OCI-LY1 (cell line): ENCODE measurements around the gene ST8SIA2.

Source experiments
- H2AFZ ChIP-seq: fragments of 200-600 bp; sonication (generic), shearing (Covaris generic); 2 replicates; pipeline ENCODE4 v1.6.0; 2014; ENCODE audit warnings: antibody characterized with exemption, mild to moderate bottlenecking, low read length
- H3F3A ChIP-seq: fragments of 200-600 bp; sonication (generic), shearing (Covaris generic); 2 replicates; pipeline ENCODE4 v1.6.0; 2014; ENCODE audit warnings: mild to moderate bottlenecking, antibody characterized with exemption, low read length, moderate library complexity; ENCODE audit not compliant: insufficient read depth
- H3K27ac ChIP-seq: fragments of 200-600 bp; sonication (generic); 2 replicates; pipeline ENCODE4 v1.5.1; 2014; ENCODE audit warnings: low read length, mixed run types, mild to moderate bottlenecking, low read depth; ENCODE audit not compliant: poor library complexity, severe bottlenecking
- H3K27me3 ChIP-seq: fragments of 200-600 bp; sonication (generic); 2 replicates; pipeline ENCODE4 v1.6.0; 2014; ENCODE audit warnings: antibody characterized with exemption, mild to moderate bottlenecking, low read length, moderate library complexity; ENCODE audit not compliant: insufficient read depth
- H3K36me3 ChIP-seq: fragments of 200-600 bp; sonication (generic); 2 replicates; pipeline ENCODE4 v1.6.1; 2014; ENCODE audit warnings: mild to moderate bottlenecking, antibody characterized with exemption, low read length, moderate library complexity, mixed read lengths; ENCODE audit not compliant: insufficient read depth
- H3K4me1 ChIP-seq: fragments of 200-600 bp; sonication (generic); 2 replicates; pipeline ENCODE4 v1.5.1; 2014; ENCODE audit warnings: mild to moderate bottlenecking, low read length, moderate library complexity; ENCODE audit not compliant: insufficient read depth, severe bottlenecking
- H3K4me2 ChIP-seq: fragments of 200-600 bp; sonication (generic), shearing (Covaris generic); 2 replicates; pipeline ENCODE4 v1.6.1; 2014; ENCODE audit warnings: low read length
- H3K4me3 ChIP-seq: fragments of 200-600 bp; sonication (generic); 2 replicates; pipeline ENCODE4 v1.5.1; 2014; ENCODE audit warnings: low read length, low read depth, mild to moderate bottlenecking, mixed read lengths; ENCODE audit not compliant: poor library complexity, severe bottlenecking
- H3K79me2 ChIP-seq: fragments of 200-600 bp; shearing (Covaris generic); 2 replicates; pipeline ENCODE4 v1.6.1; 2016; ENCODE audit warnings: mixed run types, low read length, mixed read lengths; ENCODE audit not compliant: insufficient read depth
- H3K9ac ChIP-seq: fragments of 200-600 bp; sonication (generic), shearing (Covaris generic); 2 replicates; pipeline ENCODE4 v1.6.1; 2014; ENCODE audit warnings: mild to moderate bottlenecking, low read length, mixed read lengths
- H3K9me2 ChIP-seq: fragments of 200-600 bp; sonication (generic), shearing (Covaris generic); 2 replicates; pipeline ENCODE4 v1.6.1; 2014; ENCODE audit warnings: low read depth, mild to moderate bottlenecking, low read length, mixed read lengths
- H3K9me3 ChIP-seq: fragments of 200-600 bp; shearing (Covaris generic); 2 replicates; pipeline ENCODE4 v1.6.1; 2014; ENCODE audit warnings: low read length, mixed read lengths
- H4K20me1 ChIP-seq: fragments of 200-600 bp; sonication (generic), shearing (Covaris generic); 2 replicates; pipeline ENCODE4 v1.6.0; 2016; ENCODE audit warnings: mild to moderate bottlenecking, low read length; ENCODE audit not compliant: insufficient read depth
- EZH2 ChIP-seq: fragments of 200-600 bp; sonication (generic), shearing (Covaris generic); IDR thresholded peaks from 2 replicates; pipeline ENCODE4 v1.8.0; 2017; ENCODE audit warnings: borderline replicate concordance, mixed run types, mild to moderate bottlenecking, antibody characterized with exemption, low read length, moderate library complexity, mixed read lengths
- TF ChIP-seq, protein P1 (sequence below): fragments of 200-600 bp; sonication (generic), shearing (Covaris generic); IDR thresholded peaks from 2 replicates; pipeline ENCODE4 v1.5.1; 2017; ENCODE audit warnings: mild to moderate bottlenecking, antibody characterized with exemption, low read length, moderate library complexity, mixed read lengths

ST8SIA2 gene

DNA sequence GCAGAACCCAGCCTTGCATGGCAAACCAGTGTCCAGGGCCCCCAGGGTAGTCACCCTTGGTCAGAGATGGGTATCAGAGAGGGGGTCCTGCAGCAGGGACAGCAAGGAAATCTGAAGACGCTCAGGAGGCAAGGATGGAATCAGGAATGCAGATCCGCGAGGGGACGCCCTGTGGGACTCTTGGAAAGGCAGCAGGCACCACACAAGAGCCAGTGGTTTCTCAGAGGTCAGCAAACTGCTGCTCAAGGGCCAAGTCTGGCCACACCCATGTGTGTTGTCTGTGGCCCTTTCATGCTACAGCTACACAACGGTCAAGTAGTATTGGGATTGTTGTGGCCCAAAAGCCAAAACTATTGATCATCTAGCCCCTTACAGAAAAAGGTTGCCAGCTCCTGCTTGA, 69.7 kb downstream of the ST8SIA2 start:
- no peaks in the 10 kb centered on the region for H3K79me2 ChIP-seq
- H3K27me3 ChIP-seq = no peaks in the 10 kb centered on the region
- no peak overlapping the region for H3K27ac ChIP-seq
- no peaks in the 10 kb centered on the region for H3K9me2 ChIP-seq
- H3K9ac ChIP-seq = no peak overlapping the region
- H3K9me3 ChIP-seq = no peaks in the 10 kb centered on the region
- H3K4me1 ChIP-seq = no peaks in the 10 kb centered on the region
- no peak overlapping the region for H3K4me2 ChIP-seq
- no peaks in the 10 kb centered on the region for H4K20me1 ChIP-seq
- H2AFZ ChIP-seq = no peak overlapping the region
- H3F3A ChIP-seq = no peaks in the 10 kb centered on the region
- H3K4me3 ChIP-seq = no peak overlapping the region
- TF ChIP-seq EZH2 = no peak
- TF ChIP-seq, protein P1, sequence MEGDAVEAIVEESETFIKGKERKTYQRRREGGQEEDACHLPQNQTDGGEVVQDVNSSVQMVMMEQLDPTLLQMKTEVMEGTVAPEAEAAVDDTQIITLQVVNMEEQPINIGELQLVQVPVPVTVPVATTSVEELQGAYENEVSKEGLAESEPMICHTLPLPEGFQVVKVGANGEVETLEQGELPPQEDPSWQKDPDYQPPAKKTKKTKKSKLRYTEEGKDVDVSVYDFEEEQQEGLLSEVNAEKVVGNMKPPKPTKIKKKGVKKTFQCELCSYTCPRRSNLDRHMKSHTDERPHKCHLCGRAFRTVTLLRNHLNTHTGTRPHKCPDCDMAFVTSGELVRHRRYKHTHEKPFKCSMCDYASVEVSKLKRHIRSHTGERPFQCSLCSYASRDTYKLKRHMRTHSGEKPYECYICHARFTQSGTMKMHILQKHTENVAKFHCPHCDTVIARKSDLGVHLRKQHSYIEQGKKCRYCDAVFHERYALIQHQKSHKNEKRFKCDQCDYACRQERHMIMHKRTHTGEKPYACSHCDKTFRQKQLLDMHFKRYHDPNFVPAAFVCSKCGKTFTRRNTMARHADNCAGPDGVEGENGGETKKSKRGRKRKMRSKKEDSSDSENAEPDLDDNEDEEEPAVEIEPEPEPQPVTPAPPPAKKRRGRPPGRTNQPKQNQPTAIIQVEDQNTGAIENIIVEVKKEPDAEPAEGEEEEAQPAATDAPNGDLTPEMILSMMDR = no peak
- no peaks in the 10 kb centered on the region for H3K36me3 ChIP-seq

GRCh38 chr15:92463826-92464225, 70.1 kb downstream of the ST8SIA2 start:
- TF ChIP-seq, protein P1 = no peak
- TF ChIP-seq EZH2 = no peak
- no peaks in the 10 kb centered on the region for H4K20me1 ChIP-seq
- no peak overlapping the region for H3K4me2 ChIP-seq

GRCh38 chr15:92466834-92467233, 73.2 kb downstream of the ST8SIA2 start:
- Histone ChIP-seq H4K20me1 (no peaks in the 10 kb centered on the region), H2AFZ (no peak overlapping the region), H3K9me3 (no peaks in the 10 kb centered on the region), H3K27me3 (no peaks in the 10 kb centered on the region), H3K79me2 (no peaks in the 10 kb centered on the region), H3K27ac (no peak overlapping the region), H3K4me3 (no peak overlapping the region), H3K9ac (no peak overlapping the region), H3K9me2 (no peaks in the 10 kb centered on the region), H3K36me3 (no peaks in the 10 kb centered on the region), H3F3A (no peaks in the 10 kb centered on the region), H3K4me2 (no peak overlapping the region), H3K4me1 (no peaks in the 10 kb centered on the region)
- TF ChIP-seq EZH2 = no peak
- TF ChIP-seq, protein P1 = no peak

More at GRCh38 chr15:92463826-92464225, 70.1 kb downstream of the ST8SIA2 start:
- Histone ChIP-seq H3K9ac (no peak overlapping the region), H3K4me3 (no peak overlapping the region), H3K9me2 (no peaks in the 10 kb centered on the region), H2AFZ (no peak overlapping the region), H3K79me2 (no peaks in the 10 kb centered on the region), H3K27ac (no peak overlapping the region), H3F3A (no peaks in the 10 kb centered on the region), H3K27me3 (no peaks in the 10 kb centered on the region), H3K9me3 (no peaks in the 10 kb centered on the region), H3K36me3 (no peaks in the 10 kb centered on the region), H3K4me1 (no peaks in the 10 kb centered on the region)
